ENCODE results near the gene RNU4-1. TPM values are rescaled to one million over a fixed set of nuclear protein-coding genes. Genes with fewer than 3 reads are reported as not detected.

Gene RNU4-1
- total and polyA plus RNA-seq, 9 of the 15 experiments (the other 6 are each of a cell fraction or from before 2014, with no cell fraction given), result under 0.01 to 19,719 (median 3,563) TPM; not detected in 4

DNA sequence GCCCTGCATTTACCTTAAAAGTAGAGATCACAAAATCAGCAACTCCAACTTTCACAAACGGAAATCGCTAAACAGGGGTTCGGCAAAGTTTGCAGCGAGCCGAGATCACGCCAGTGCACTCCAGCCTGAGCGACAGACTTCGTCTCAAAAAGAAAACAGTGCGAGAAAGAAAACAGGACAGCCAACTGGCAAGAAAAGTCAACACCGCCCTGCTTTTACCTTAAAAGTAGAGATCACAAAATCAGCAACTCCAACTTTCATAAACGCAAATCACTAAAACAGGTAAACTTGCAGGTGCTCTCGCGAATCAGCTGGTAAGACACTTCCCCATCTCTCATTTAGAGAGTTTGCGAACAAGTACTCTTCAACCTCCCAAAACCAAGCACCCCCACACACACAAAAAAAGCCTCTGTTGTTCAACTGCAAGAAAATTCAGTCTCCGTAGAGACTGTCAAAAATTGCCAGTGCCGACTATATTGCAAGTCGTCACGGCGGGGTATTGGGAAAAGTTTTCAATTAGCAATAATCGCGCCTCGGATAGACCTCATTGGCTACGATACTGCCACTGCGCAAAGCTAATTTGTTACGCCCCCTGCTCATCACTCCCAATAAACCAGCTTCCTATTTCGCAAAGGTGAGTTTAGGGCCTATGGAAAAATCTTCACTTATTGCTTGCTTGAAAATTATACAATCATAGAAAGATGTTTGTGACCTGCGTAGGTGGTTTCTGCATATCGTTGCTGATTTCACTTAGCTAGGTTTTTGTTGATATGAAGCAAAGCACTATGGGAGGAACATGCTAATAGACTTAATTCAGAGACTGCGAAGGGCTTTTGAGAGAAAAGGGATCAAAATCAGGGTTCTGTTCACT lies at the start of gene RNU4-1 (continued):
- TF ChIP-seq CBX5 (IDR thresholded peaks at IDR 0.05; ENCODE audit: borderline replicate concordance, low read depth) (no peak), STAG1 (CRISPR knock-in tag; IDR thresholded peaks at IDR 0.05; ENCODE audit: borderline replicate concordance) (no peak), MLLT1 (IDR thresholded peaks at IDR 0.05) (peak; percentile 92 to 96), CXXC5 (CRISPR knock-in tag; IDR thresholded peaks at IDR 0.05) (peak; percentile 80), NCOR1 (IDR thresholded peaks at IDR 0.05) (peak; percentile 94), BCLAF1 (IDR thresholded peaks at IDR 0.05; ENCODE audit: borderline replicate concordance in 1 of 2, control insufficient read depth in 1 of 2, low read depth in 2 of 2, low read length in 1 of 2) (peak; percentile 58 to 100; a peak in 3 of 4 replicates), EP400 (IDR thresholded peaks at IDR 0.05) (peak; percentile 69), FOXP1 (CRISPR knock-in tag; IDR thresholded peaks at IDR 0.05) (peak; percentile 43; the same call in 1 of the 2 replicates), CREBBP (IDR thresholded peaks at IDR 0.05; ENCODE audit: low read depth, low read length) (peak; percentile 92), ZNF143 (CRISPR knock-in tag; IDR thresholded peaks at IDR 0.05) (peak; percentile 88), CBX8 (IDR thresholded peaks at IDR 0.05; ENCODE audit: borderline replicate concordance, extremely low read depth, low read depth, low read length, poor library complexity, severe bottlenecking) (no peak)
- TF ChIP-seq, protein P1, sequence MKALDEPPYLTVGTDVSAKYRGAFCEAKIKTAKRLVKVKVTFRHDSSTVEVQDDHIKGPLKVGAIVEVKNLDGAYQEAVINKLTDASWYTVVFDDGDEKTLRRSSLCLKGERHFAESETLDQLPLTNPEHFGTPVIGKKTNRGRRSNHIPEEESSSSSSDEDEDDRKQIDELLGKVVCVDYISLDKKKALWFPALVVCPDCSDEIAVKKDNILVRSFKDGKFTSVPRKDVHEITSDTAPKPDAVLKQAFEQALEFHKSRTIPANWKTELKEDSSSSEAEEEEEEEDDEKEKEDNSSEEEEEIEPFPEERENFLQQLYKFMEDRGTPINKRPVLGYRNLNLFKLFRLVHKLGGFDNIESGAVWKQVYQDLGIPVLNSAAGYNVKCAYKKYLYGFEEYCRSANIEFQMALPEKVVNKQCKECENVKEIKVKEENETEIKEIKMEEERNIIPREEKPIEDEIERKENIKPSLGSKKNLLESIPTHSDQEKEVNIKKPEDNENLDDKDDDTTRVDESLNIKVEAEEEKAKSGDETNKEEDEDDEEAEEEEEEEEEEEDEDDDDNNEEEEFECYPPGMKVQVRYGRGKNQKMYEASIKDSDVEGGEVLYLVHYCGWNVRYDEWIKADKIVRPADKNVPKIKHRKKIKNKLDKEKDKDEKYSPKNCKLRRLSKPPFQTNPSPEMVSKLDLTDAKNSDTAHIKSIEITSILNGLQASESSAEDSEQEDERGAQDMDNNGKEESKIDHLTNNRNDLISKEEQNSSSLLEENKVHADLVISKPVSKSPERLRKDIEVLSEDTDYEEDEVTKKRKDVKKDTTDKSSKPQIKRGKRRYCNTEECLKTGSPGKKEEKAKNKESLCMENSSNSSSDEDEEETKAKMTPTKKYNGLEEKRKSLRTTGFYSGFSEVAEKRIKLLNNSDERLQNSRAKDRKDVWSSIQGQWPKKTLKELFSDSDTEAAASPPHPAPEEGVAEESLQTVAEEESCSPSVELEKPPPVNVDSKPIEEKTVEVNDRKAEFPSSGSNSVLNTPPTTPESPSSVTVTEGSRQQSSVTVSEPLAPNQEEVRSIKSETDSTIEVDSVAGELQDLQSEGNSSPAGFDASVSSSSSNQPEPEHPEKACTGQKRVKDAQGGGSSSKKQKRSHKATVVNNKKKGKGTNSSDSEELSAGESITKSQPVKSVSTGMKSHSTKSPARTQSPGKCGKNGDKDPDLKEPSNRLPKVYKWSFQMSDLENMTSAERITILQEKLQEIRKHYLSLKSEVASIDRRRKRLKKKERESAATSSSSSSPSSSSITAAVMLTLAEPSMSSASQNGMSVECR (CRISPR knock-in tag; IDR thresholded peaks at IDR 0.05), result no peak
- TF ChIP-seq, protein P2, sequence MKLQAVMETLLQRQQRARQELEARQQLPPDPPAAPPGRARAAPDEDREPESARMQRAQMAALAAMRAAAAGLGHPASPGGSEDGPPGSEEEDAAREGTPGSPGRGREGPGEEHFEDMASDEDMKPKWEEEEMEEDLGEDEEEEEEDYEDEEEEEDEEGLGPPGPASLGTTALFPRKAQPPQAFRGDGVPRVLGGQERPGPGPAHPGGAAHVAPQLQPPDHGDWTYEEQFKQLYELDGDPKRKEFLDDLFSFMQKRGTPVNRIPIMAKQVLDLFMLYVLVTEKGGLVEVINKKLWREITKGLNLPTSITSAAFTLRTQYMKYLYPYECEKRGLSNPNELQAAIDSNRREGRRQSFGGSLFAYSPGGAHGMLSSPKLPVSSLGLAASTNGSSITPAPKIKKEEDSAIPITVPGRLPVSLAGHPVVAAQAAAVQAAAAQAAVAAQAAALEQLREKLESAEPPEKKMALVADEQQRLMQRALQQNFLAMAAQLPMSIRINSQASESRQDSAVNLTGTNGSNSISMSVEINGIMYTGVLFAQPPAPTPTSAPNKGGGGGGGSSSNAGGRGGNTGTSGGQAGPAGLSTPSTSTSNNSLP (IDR thresholded peaks at IDR 0.05; ENCODE audit: borderline replicate concordance, low read depth, low read length), result peak; percentile 79; the same call in 1 of the 2 replicates
